Caco-2 (cell line): ENCODE results near the gene PPP6R3. TPM values are rescaled to one million over a fixed set of nuclear protein-coding genes. Genes with fewer than 3 reads are reported as not detected.

Experiments
- BruUV-seq: library from RNA; stranded (reverse); fragments of 400-500 nt; replicated peaks from 2 replicates; lab custom pipeline; 2021; lab: Mats Ljungman, UMichigan
- CTCF ChIA-PET: fragments of 300-600 bp; sonication (Branson Sonifier 250); formaldehyde crosslinking; loops from one replicate; lab custom pipeline; 2022; ENCODE audit warnings: antibody characterized with exemption; lab: Charles Lee
- POLR2A ChIA-PET: fragments of 300-600 bp; sonication (Branson Sonifier 250); formaldehyde crosslinking; loops from one replicate; lab custom pipeline; 2022; ENCODE audit warnings: antibody characterized with exemption; lab: Charles Lee
- DNase-seq, 2 experiments: peaks; one replicate each; pipeline versions ENCODE4 v3.0.0 to v3.0.0-alpha.2; 2020 to 2022
- H3K27me3 ChIP-seq: replicated peaks from 2 replicates; pipeline ENCODE4 v1.6.0; 2011; ENCODE audit warnings: low read length; ENCODE audit not compliant: control insufficient read depth, insufficient read depth
- H3K36me3 ChIP-seq: 2 replicates; pipeline ENCODE4 v1.5.1; 2011; ENCODE audit warnings: low read length; ENCODE audit not compliant: control insufficient read depth, insufficient read depth
- H3K4me1 ChIP-seq: fragments of 250-450 bp; sonication (Bioruptor Pico); 2 replicates; pipeline ENCODE4 v1.5.1; 2020; ENCODE audit warnings: mild to moderate bottlenecking
- H3K4me3 ChIP-seq: 2 replicates; pipeline ENCODE4 v1.5.1; 2011; ENCODE audit warnings: low read depth, mild to moderate bottlenecking, control low read depth, low read length
- H3K9me3 ChIP-seq: fragments of 250-450 bp; sonication (Bioruptor Pico); 2 replicates; pipeline ENCODE4 v1.5.1; 2020; ENCODE audit warnings: mild to moderate bottlenecking, moderate library complexity
- H3K27ac Mint-ChIP-seq: one replicate; pipeline ENCODE4 v1.8.0; 2022; ENCODE audit warnings: mixed read lengths; ENCODE audit not compliant: unreplicated experiment
- H3K27me3 Mint-ChIP-seq: one replicate; pipeline ENCODE4 v1.8.0; 2022; ENCODE audit warnings: mixed read lengths; ENCODE audit not compliant: insufficient read depth, unreplicated experiment
- H3K36me3 Mint-ChIP-seq: one replicate; pipeline ENCODE4 v1.8.0; 2022; ENCODE audit warnings: mild to moderate bottlenecking, mixed read lengths; ENCODE audit not compliant: insufficient read depth, unreplicated experiment
- H3K4me1 Mint-ChIP-seq: one replicate; pipeline ENCODE4 v1.8.0; 2022; ENCODE audit warnings: low read depth, mixed read lengths; ENCODE audit not compliant: unreplicated experiment
- H3K4me3 Mint-ChIP-seq: one replicate; pipeline ENCODE4 v1.8.0; 2022; ENCODE audit warnings: mild to moderate bottlenecking, moderate library complexity, mixed read lengths; ENCODE audit not compliant: unreplicated experiment
- H3K9me3 Mint-ChIP-seq: one replicate; pipeline ENCODE4 v1.8.0; 2022; ENCODE audit warnings: mixed read lengths; ENCODE audit not compliant: unreplicated experiment
- CTCF ChIP-seq, 2 experiments: fragments of 200-600 bp in 1 of 2; IDR thresholded peaks; 1 replicate in 1 of 2; 2 replicates in 1 of 2; pipeline versions ENCODE4 v1.5.1 to v1.8.0; 2011 to 2022; ENCODE audit warnings: antibody characterized with exemption in 1 of 2, control low read depth in 1 of 2, inconsistent platforms in 1 of 2, low read depth in 1 of 2, low read length in 1 of 2, mild to moderate bottlenecking in 1 of 2, moderate library complexity in 1 of 2; ENCODE audit not compliant: insufficient read depth in 1 of 2, severe bottlenecking in 1 of 2, unreplicated experiment in 1 of 2
- intact Hi-C: fragments of 100-400 bp; cut with micrococcal nuclease; formaldehyde crosslinking; loops from one replicate; pipeline ENCODE4 v1.10.0; 2022; ENCODE audit not compliant: unreplicated experiment
- total RNA-seq: library from RNA; stranded (reverse); gene quantifications from 2 replicates; pipeline ENCODE4 v1.2.3, GENCODE V29; 2022

The PPP6R3 gene
- total RNA-seq, 1 experiment from 2014 or later = 276 TPM

- BruUV-seq = no TSS peak
- CTCF ChIA-PET = no interaction called here
- Mint-ChIP-seq H3K4me3 (no peak overlapping the region), H3K9me3 (no peaks in the 10 kb centered on the region), H3K27me3 (peaks cover 21% of the 10 kb centered on the region), H3K27ac (no peak overlapping the region), H3K4me1 (no peaks in the 10 kb centered on the region), H3K36me3 (no peaks in the 10 kb centered on the region)
- Histone ChIP-seq H3K27me3 (no peaks in the 10 kb centered on the region), H3K36me3 (no peaks in the 10 kb centered on the region), H3K4me1 (no peaks in the 10 kb centered on the region), H3K4me3 (no peak overlapping the region), H3K9me3 (peaks cover 8% of the 10 kb centered on the region; the same call in 1 of the 2 replicates)
- TF ChIP-seq CTCF (IDR thresholded peaks at IDR 0.05; ENCODE audit: insufficient read depth in 1 of 2, low read depth in 1 of 2, low read length in 1 of 2, severe bottlenecking in 1 of 2, unreplicated experiment in 1 of 2) = no peak
- peak in 1 of 2 experiments; percentile 35 for DNase-seq
- intact Hi-C loops = no loop called here
- POLR2A ChIA-PET = no interaction called here
These were observed 200.5 kb downstream of the PPP6R3 start for GRCh38 chr11:68661014-68661413.

- intact Hi-C loops = no loop called here
- no peaks in the 10 kb centered on the region for H3K4me1 Mint-ChIP-seq
- Histone ChIP-seq H3K36me3 (no peaks in the 10 kb centered on the region), H3K9me3 (peaks cover 8% of the 10 kb centered on the region; the same call in 1 of the 2 replicates), H3K27me3 (no peaks in the 10 kb centered on the region), H3K4me3 (no peak overlapping the region), H3K4me1 (no peaks in the 10 kb centered on the region)
- peak in 1 of 2 experiments; percentile 26 for DNase-seq
- no peak overlapping the region for H3K4me3 Mint-ChIP-seq
- POLR2A ChIA-PET = no interaction called here
- no peaks in the 10 kb centered on the region for H3K9me3 Mint-ChIP-seq
- CTCF ChIA-PET = no interaction called here
- no peak for TF ChIP-seq CTCF (IDR thresholded peaks at IDR 0.05; ENCODE audit: insufficient read depth in 1 of 2, low read depth in 1 of 2, low read length in 1 of 2, severe bottlenecking in 1 of 2, unreplicated experiment in 1 of 2)
- no peaks in the 10 kb centered on the region for H3K36me3 Mint-ChIP-seq
- BruUV-seq = no TSS peak
- H3K27ac Mint-ChIP-seq = no peak overlapping the region
- H3K27me3 Mint-ChIP-seq = peaks cover 30% of the 10 kb centered on the region
These were observed 201.4 kb downstream of the PPP6R3 start for GRCh38 chr11:68661697-68662603.

GRCh38 chr11:68663482-68664010 is 203.0 kb downstream of the PPP6R3 start:
- TF ChIP-seq CTCF (IDR thresholded peaks at IDR 0.05; ENCODE audit: insufficient read depth in 1 of 2, low read depth in 1 of 2, low read length in 1 of 2, severe bottlenecking in 1 of 2, unreplicated experiment in 1 of 2) = no peak
- H3K27me3 ChIP-seq = no peaks in the 10 kb centered on the region
- H3K4me1 Mint-ChIP-seq = no peaks in the 10 kb centered on the region
- H3K4me3 ChIP-seq = no peak overlapping the region
- ChIA-PET CTCF (no interaction called here), POLR2A (no interaction called here)
- H3K27ac Mint-ChIP-seq = no peak overlapping the region
- peaks cover 30% of the 10 kb centered on the region for H3K27me3 Mint-ChIP-seq
- no peak overlapping the region for H3K4me3 Mint-ChIP-seq
- DNase-seq = peak in 1 of 2 experiments; percentile 28
- H3K36me3 ChIP-seq = no peaks in the 10 kb centered on the region
- H3K4me1 ChIP-seq = no peaks in the 10 kb centered on the region
- no peaks in the 10 kb centered on the region for H3K36me3 Mint-ChIP-seq
- no peaks in the 10 kb centered on the region for H3K9me3 Mint-ChIP-seq
- intact Hi-C loops = no loop called here
- no TSS peak for BruUV-seq
- H3K9me3 ChIP-seq = peaks cover 8% of the 10 kb centered on the region; the same call in 1 of the 2 replicates
